T-helper 1 cell treated with Interleukin-12 subunit alpha and Interleukin-12 subunit beta and Interleukin-4 antibody, amounts not matched to agents 30 μg/mL and 1 μg/mL, for 36 hours (primary cell): ENCODE results near the gene STAT6.
"Not testable (repeated sequence)": the region's sequence is repeated elsewhere in the genome, so short reads cannot be mapped to it uniquely, and the experiment has no call there.

ENCODE experiments used
- H3K27ac Mint-ChIP-seq: one replicate; pipeline ENCODE4 v1.8.0; 2021; ENCODE audit warnings: mild to moderate bottlenecking, mixed read lengths
- H3K27me3 Mint-ChIP-seq: one replicate; pipeline ENCODE4 v1.8.0; 2021; ENCODE audit warnings: low read depth, mixed read lengths
- H3K36me3 Mint-ChIP-seq: one replicate; pipeline ENCODE4 v1.8.0; 2021; ENCODE audit warnings: low read depth, mixed read lengths
- H3K4me1 Mint-ChIP-seq: one replicate; pipeline ENCODE4 v1.8.0; 2021; ENCODE audit warnings: low read depth, mixed read lengths
- H3K4me3 Mint-ChIP-seq: one replicate; pipeline ENCODE4 v1.8.0; 2021; ENCODE audit warnings: mild to moderate bottlenecking, moderate library complexity, mixed read lengths
- H3K9me3 Mint-ChIP-seq: one replicate; pipeline ENCODE4 v1.8.0; 2021; ENCODE audit warnings: mixed read lengths

Gene STAT6

DNA sequence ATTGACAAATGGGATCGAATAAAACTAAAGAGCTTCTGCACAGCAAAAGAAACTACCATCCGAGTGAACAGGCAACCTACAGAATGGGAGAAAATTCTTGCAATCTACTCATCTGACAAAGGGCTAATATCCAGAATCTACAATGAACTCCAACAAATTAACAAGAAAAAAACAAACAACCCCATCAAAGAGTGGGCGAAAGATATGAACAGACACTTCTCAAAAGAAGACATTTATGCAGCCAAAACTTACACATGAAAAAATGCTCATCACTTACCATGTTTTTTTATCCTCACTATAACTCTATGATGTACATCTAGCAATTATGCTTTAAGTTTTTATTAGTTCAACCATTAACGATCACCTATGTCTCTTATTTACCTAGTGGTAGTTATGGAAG lies 57.3 kb downstream of the STAT6 start:
- peaks cover 23% of the 10 kb centered on the region for H3K36me3 Mint-ChIP-seq
- H3K9me3 Mint-ChIP-seq, H3K27me3 Mint-ChIP-seq, H3K4me1 Mint-ChIP-seq, H3K4me3 Mint-ChIP-seq, H3K27ac Mint-ChIP-seq: not testable (repeated sequence)

DNA sequence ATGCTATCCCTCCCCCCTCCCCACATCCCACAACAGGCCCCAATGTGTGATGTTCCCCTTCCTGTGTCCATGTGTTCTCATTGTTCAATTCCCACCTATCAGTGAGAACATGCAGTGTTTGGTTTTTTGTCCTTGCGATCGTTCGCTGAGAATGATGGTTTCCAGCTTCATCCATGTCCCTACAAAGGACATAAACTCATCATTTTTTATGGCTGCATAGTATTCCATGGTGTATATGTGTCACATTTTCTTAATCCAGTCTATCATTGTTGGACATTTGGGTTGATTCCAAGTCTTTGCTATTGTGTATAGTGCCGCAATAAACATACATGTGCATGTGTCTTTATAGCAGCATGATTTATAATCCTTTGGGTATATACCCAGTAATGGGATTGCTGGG lies 58.0 kb downstream of the STAT6 start:
- not testable (repeated sequence) for H3K9me3 Mint-ChIP-seq, H3K4me1 Mint-ChIP-seq, H3K4me3 Mint-ChIP-seq, H3K27ac Mint-ChIP-seq, H3K27me3 Mint-ChIP-seq
- H3K36me3 Mint-ChIP-seq: peaks cover 17% of the 10 kb centered on the region

DNA sequence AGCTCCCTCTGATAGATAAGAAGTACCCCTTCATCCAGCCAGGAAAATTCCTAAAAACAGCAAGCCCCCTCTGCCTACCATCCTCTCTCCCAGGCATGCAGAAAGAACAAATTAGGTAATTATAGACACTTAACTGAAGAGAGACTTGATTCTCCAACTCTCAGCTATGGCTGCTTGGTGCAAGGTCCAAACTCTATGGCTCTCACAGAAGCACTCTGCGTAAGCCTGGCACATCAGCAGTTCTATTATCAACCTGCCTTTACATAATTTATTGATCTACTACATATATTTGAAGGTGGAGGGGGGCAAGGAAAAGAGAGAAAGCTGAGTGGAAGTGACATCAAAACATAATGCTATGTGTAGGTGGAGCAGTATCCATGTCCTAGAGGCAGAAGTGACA lies 60.2 kb downstream of the STAT6 start:
- Mint-ChIP-seq H3K36me3 (peaks cover 8% of the 10 kb centered on the region), H3K4me1 (peaks cover 20% of the 10 kb centered on the region), H3K27ac (no peak overlapping the region), H3K9me3 (no peaks in the 10 kb centered on the region), H3K27me3 (peaks cover 4% of the 10 kb centered on the region), H3K4me3 (no peak overlapping the region)

DNA sequence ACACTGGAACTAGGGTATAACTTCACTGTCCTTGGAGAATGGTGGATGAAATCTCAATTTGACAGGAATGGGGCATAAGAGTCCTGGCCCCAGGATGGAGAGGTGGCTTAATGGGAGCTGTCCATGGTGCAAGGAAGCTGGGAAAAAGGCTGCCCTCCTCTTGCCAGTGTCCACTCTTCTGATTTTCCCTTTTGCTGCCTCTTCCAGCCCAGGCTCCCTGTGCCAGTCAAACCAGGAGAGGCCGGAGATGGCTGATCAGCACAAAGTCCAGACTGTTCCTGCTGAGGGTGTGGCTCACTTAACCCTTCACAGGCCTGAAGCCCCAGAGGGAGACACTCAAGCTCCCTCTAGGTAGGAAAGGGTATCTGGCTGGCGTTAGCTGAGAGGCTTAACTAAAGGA lies 61.3 kb downstream of the STAT6 start, which contains the start of gene MYO1A:
Gene MYO1A, minus strand, starts transcription at position 240 of the 400 bp plus-strand sequence. CDS start 1,806 bp downstream, outside the sequence.
- Mint-ChIP-seq H3K27ac (no peak within 1 kb of the TSS), H3K4me1 (peaks cover 18% of the 10 kb centered on the region), H3K9me3 (no peaks in the 10 kb centered on the region), H3K4me3 (no peak within 1 kb of the TSS), H3K36me3 (peaks cover 6% of the 10 kb centered on the region), H3K27me3 (peaks cover 4% of the 10 kb centered on the region)

DNA sequence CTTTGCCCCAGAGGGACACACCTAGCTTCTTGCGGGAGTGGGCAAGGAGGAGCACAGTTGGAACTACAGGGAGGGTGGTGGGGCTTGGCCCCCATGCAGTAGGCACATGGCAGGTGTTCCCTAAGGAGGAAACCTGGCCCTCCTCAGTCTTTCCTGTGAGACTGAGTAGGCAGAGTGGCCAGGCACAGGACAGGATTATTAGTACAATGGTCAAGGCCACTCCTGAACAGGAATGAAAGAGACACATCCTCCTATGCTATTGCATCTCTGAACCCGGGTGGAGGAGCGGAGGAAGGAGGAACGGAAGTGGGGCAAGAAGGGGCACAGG lies 62.1 kb downstream of the STAT6 start:
- peaks cover 4% of the 10 kb centered on the region for H3K27me3 Mint-ChIP-seq
- no peak overlapping the region for H3K4me3 Mint-ChIP-seq
- peaks cover 18% of the 10 kb centered on the region for H3K4me1 Mint-ChIP-seq
- peaks cover 3% of the 10 kb centered on the region for H3K36me3 Mint-ChIP-seq
- H3K9me3 Mint-ChIP-seq: no peaks in the 10 kb centered on the region
- no peak overlapping the region for H3K27ac Mint-ChIP-seq

DNA sequence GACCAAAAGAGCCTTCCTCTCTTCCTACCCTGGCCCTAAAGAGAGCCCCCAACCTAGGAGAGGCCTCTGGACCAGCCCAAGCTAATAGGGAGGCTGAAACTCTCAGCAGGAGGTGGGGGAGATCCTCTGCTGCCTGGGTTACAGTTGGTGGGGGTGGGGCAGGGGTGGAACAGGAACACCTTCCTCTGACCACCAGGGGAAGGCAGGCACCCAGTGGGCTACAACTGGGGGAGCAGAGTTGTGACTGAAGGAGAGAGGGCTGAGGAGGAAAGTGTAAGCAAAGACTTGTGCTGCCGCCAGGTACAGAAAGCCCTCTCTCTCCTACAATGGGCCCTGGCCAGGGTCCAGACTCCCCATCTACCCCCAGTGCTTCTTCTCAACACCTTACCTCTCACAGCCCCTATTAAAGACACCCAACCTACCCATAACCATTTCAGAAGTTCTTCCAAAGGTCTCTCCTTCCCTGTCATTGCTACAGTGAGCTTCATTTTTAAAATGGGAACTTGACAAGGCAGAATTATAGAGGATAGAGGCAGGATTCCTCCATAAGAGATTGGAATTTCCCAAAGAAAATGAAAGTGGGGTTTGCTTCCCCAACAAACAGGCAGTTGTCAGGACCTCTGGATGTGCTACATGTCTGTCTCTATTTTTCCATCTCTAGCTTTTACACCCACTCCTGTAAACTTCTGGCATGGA lies 62.6 kb downstream of the STAT6 start:
- H3K4me1 Mint-ChIP-seq: peaks cover 18% of the 10 kb centered on the region
- peaks cover 4% of the 10 kb centered on the region for H3K27me3 Mint-ChIP-seq
- no peak overlapping the region for H3K27ac Mint-ChIP-seq
- H3K4me3 Mint-ChIP-seq: no peak overlapping the region
- H3K9me3 Mint-ChIP-seq: no peaks in the 10 kb centered on the region
- H3K36me3 Mint-ChIP-seq: peaks cover 2% of the 10 kb centered on the region

DNA sequence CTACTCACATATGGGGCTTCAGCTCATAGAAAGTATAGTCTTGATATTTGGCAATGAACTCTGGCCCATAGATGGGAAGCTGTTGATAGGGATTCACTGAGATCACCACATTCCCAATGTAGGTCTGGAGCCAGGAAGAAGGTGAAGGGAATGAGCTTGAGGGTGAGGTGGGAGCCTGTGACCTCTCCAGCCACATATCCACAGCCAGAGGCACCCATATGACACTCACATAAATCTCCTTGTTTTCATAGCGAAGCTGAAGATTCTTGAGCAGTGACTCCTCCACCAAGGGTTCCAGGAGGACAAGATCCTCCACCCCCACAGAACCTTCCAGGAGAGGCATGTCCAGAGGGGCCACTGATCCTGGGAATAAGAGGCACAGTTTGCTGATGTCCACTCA lies 63.2 kb downstream of the STAT6 start:
- Mint-ChIP-seq H3K27me3 (peaks cover 4% of the 10 kb centered on the region), H3K4me3 (no peak overlapping the region)

DNA sequence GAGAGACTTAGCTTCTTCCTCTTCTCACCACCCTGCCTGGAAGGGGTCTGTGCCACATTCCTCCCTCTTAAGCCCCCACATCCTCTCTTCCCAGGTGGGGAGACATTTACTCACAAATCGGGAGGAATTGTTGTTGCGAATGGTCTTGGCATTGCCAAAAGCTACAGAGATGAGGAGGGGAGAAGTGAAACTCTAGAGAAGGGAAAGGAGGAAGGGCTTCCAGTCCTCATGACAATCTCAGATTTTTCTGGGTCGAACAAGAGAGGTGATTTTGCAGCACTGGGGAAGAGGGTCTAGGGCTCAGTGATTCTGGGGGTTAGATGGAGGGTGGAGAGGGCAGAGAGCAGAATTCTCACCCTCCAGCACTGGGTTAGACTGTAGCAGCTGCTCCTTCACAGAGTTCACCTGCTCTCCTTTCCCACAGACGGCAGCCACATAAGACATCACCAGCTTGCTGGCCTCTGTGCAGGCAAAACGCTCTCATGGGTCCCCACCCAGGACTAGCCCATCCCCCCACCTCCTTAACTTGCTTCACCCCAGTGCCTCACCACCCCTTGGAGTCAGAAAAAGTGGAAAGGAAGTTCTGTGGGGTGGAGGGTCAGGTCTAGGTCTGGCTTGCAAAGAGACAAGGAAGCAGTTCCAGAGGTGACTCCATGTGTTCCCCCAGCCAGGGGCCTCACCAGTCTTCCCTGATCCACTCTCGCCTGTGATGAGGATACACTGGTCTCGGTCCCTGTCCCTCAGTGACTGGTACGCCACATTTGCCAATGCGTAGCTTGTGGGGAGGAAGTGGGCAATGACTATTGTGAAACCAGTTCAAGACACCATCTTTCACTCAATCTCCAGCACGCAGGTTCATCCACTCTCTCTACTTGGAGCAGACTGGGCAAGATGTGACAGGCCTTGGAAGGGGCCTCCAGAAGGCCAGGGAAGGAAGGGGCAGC lies 63.9 kb downstream of the STAT6 start:
- H3K4me3 Mint-ChIP-seq: peak overlapping the region; percentile 52

More for the DNA sequence above, 63.2 kb downstream of the STAT6 start:
- Mint-ChIP-seq H3K9me3 (no peaks in the 10 kb centered on the region), H3K27ac (peak overlapping the region; percentile 80), H3K4me1 (peaks cover 18% of the 10 kb centered on the region), H3K36me3 (peaks cover 2% of the 10 kb centered on the region)

DNA sequence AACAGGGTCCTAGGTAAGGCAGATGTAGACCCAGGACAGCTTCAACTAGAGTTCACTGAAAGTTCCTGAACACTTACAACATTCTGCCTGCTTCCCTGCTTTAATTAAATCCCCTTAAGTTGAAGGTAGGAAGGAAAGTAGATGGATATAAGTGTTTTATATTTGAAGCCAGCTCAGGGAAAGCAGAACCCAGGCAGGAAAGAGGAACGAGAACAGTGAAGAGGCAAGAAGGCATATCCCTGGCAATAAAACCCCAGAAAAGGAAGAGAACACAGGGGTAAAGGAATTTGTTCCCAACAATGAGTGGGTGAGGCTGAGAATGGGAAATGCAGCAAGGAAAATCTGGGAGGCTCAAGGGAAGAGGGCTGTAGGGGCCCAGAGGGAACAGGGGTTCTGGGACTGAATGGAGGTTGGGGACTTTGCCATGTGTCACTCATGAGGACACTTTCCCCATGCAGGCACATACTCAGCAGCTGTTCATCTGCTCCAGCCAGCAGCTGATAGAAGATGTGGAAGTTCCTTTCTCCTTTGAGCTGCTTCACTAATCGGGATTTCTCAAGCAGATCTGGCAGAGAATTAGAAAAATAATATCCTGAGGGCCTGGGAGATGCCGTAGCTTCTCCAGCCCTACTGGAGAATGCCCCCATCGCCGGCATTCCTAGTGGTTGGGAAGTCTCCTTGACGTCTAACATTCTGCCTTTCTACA lies 64.9 kb downstream of the STAT6 start:
- Mint-ChIP-seq H3K9me3 (no peaks in the 10 kb centered on the region), H3K4me1 (peaks cover 18% of the 10 kb centered on the region), H3K27me3 (peaks cover 4% of the 10 kb centered on the region), H3K36me3 (peaks cover 2% of the 10 kb centered on the region), H3K27ac (no peak overlapping the region), H3K4me3 (no peak overlapping the region)

More for the DNA sequence above, 63.9 kb downstream of the STAT6 start:
- no peaks in the 10 kb centered on the region for H3K9me3 Mint-ChIP-seq
- peaks cover 18% of the 10 kb centered on the region for H3K4me1 Mint-ChIP-seq
- H3K36me3 Mint-ChIP-seq: peaks cover 2% of the 10 kb centered on the region
- H3K27ac Mint-ChIP-seq: peak overlapping the region; percentile 80
- H3K27me3 Mint-ChIP-seq: peaks cover 4% of the 10 kb centered on the region
